Endometrial microvascular endothelial cells (primary cell): ENCODE measurements around the gene GAST. TPM values are rescaled to one million over a fixed set of nuclear protein-coding genes. Genes with fewer than 3 reads are reported as not detected.
"Not testable (repeated sequence)": the region's sequence is repeated elsewhere in the genome, so short reads cannot be mapped to it uniquely, and the experiment has no call there.

Experiments used
- in situ Hi-C: cut with HindIII; loops from 2 replicates; pipeline ENCODE4 v1.10.0; 2017; ENCODE audit warnings: low sequenced_read_pairs, low pct_unique_long_range_greater_than_20kb; ENCODE audit errors: inconsistent ontology term
- total RNA-seq: library from RNA; depleted of rRNA; stranded (reverse); fragments of >200 nt; gene quantifications from one replicate; pipeline ENCODE4 v1.2.3, GENCODE V29; 2015; ENCODE audit errors: inconsistent ontology term

Gene GAST, protein sequence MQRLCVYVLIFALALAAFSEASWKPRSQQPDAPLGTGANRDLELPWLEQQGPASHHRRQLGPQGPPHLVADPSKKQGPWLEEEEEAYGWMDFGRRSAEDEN
- total RNA-seq, result not detected

DNA sequence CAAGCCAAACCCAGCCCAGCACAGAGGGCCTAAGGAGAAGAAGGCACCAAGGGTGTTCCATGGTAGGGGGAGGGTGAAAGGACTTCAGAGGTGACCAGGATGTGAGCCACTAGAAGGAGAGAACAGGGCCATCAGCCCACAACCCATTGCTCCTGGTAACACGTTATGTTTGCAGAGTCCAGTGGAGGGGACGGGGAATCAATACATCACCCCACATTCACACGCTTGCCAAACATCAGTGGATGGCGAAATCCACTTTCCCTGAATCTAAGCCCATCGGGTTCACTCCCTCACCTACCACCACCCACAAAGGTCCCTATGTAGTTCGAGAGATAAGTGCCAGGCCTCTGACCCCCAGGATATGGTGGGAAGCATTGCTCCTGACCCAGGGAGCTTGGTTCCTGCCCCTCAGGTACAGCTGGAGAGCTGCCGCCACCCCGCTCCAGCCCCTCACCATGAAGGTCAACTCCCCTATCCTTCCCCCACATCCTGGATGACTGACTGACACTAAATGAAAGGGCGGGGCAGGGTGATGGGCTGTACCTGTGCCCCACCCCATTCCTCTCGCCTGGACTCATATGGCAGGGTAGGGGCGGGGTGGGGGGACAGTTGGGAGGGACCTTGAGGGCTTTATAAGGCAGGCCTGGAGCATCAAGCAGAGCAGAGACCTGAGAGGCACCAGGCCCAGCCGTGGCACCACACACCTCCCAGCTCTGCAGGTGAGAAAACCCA is at the start of gene GAST:
Gene GAST (plus strand): TSS at position 663 of the 732 bp plus-strand sequence. CDS start 3,106 bp downstream, outside the sequence.
- in situ Hi-C loops, result no loop called here

DNA sequence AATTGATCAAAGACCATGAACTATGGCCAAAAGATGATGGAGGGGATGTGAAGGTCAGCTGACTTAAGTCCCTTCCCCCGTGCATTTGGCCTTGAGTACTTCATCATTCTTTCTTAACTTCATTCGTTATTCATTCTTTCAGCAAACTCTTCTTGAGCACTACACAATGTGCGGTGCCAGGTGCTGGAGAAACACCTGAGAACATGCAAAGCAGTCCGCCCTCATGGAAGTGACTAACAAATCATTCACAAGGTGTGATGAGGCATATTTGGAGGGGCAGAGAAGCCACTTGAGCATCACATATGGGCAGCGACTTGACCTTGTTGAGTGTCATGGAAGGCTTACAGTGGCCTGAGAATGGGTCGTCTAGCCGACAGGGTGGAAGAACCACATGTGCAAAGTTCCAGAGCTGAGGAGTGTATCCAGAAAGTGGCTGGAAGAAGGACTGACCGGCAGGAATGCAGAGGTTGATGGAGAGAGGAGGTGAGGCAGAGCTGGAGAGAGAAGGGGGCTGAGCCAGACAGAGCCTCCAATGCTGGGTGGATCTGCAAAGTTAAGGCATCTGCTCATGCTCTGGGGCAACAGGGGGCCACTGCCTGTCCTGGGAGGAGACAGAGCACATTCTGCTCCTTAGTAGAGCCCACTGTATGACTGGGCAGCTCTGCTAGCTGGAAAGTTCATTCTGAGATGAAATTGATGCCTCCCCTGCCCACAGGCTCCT is 48.5 kb upstream of the GAST start:
- in situ Hi-C loops, result no loop called here

DNA sequence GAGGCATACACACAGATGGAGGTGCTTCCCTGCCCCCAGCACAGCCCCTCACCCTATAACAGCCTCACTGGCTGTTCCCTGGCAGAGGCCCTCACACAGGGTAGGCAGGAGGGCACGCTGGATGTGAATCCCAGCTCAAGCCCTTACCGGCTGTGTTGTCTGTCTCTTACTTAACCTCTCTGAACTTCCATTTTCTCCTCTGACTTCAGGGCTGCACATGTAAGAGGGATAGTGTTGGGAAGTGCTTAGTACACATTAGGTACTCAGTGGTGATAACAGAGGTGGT is 48.0 kb upstream of the GAST start:
- in situ Hi-C loops, result no loop called here

DNA sequence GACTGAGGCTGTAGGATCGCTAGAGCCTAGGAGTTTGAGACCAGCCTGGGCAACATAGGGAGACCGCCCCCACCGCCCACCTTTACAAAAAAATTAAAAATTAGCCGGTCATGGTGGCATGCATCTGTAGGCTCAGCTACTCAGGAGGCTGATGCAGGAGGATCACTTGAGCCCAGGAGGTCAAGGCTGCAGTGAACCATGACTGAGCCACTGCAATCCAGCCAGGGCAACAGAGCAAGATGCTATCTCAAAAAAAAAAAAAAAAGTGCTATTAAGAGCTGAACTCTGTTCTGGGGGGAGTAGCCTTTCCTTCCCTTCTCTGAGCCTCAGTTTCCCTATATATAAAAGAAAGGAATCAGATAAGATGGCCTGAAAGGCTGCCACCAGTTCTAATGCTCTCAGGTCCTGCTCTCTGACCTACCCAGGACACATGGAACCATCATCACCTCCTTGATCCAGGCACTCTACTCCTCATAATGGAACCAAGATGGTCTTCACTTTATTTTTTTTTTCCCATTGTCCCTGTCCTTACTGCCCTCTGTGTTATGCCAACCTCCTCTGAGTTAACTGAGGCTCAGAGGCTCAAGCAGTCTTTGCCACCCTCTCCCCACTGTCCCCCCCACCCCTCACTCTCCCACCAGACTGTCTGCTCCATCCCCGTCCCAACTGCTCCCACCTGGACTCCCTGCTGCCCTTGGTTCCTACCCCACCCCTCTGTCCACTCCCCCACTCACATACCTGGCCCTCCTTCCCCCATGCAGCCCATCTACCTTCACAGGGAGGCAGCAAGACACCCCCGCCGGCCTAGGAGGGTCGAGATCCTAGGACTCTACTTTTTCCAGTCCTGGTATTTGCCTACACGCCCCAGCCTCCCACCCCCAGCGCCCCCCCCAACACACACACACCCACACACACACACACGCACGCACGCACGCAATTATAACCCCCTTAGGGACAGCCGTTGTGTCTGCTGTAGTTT is 47.3 kb upstream of the GAST start:
- in situ Hi-C loops, result no loop called here

GRCh38 chr17:41665566-41666236 is 46.4 kb upstream of the GAST start:
- in situ Hi-C loops, result no loop called here

GRCh38 chr17:41666237-41666641 is 45.9 kb upstream of the GAST start:
- in situ Hi-C loops, result no loop called here

- in situ Hi-C loops, result no loop called here
Observed at GRCh38 chr17:41666708-41667279, 45.3 kb upstream of the GAST start.

- in situ Hi-C loops, result no loop called here
Observed at GRCh38 chr17:41667280-41668041, 44.7 kb upstream of the GAST start.

GRCh38 chr17:41672153-41672552 is 40.0 kb upstream of the GAST start:
- in situ Hi-C loops, result no loop called here

DNA sequence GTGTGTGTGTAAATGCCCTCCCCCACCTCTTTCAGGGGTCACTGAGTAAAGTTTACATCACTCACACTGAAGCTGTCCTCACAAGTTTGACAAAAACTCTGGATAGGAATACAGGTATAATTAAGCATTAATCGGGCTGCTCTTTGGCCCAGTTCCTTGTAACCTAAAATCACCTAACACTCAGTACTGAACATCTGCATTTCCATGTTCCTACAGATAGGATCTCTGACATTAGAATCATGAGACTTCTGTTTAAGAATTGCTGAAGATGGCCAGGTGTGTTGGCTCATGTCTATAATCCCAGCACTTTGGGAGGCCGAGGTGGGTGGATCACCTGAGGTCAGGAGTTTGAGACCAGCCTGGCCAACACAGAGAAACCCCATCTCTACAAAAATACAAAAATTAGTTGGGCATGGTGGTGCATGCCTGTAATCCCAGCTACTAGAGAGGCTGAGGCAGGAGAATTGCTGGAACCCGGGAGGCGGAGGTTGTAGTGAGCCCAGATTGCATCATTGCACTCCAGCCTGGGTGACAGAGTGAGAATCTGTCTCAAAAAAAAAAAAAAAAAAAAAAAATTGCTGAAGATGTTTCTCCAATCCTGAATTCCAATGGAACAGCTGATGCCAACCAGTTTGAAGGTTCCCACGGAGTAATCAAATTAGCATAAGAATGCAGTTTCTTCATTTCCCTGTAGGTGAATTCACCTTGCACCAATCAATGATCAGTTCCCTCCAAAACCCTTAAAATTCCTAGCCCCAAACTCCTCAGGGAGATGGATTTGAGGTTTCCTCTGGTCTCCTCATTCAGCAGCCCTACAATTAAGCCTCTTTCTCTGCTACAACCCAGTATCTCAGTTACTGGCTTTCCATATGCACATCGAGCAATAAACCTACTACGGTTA is 36.7 kb upstream of the GAST start:
- in situ Hi-C loops, result not testable (repeated sequence)

GRCh38 chr17:41676058-41676419 is 36.1 kb upstream of the GAST start:
- in situ Hi-C loops, result no loop called here

- in situ Hi-C loops, result no loop called here
Observed at GRCh38 chr17:41678411-41678906, 33.7 kb upstream of the GAST start.

DNA sequence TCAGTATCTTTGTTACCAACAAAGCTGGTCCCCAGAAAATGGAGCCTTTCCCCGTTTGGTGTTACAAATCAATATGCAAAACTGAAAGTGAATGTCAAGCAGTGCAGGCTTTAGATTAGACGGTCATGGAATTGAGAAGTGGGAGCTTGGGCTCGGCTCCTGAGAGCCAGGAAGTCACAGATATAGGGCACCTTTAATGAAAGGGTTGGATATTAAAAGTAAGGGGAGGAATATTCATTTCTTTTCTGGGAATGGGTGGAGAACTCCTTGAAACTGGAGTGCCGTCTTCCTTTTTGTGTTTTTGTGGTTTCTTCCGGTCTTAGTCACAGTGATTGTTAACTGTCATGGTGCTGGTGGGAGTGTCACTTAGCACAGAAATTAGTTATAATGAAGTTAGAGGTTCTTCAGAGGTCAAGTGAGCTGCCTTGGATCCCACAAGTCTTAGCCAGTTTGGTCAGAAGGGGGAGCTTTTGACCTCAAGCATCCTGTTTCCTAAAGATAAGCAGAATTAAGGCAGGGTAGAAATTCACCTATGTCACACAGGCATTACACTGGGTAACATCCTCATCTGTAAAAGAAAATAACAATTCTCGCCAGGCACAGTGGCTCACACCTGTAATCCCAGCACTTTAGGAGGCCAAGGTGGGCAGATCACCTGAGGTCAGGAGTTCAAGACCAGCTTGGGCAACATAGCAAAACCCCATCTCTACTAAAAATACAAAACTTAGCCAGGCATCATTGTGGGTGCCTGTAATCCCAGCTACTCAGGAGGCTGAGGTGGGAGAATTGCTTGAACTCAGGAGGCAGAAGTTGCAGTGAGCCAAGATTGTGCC is 33.0 kb upstream of the GAST start:
- in situ Hi-C loops, result no loop called here

GRCh38 chr17:41679740-41680425 is 32.2 kb upstream of the GAST start:
- in situ Hi-C loops, result no loop called here

- in situ Hi-C loops, result no loop called here
Observed at GRCh38 chr17:41680426-41681040, 31.6 kb upstream of the GAST start.
